GM19395 (cell line): Measurements from ENCODE around the gene APOA4.

ENCODE experiments used
- ATAC-seq: cut with Tn5 transposase; IDR thresholded peaks from one replicate; pipeline ENCODE4 v1.9.1; 2021; ENCODE audit warnings: mild to moderate bottlenecking, moderate library complexity; ENCODE audit not compliant: unreplicated experiment

Gene APOA4

DNA sequence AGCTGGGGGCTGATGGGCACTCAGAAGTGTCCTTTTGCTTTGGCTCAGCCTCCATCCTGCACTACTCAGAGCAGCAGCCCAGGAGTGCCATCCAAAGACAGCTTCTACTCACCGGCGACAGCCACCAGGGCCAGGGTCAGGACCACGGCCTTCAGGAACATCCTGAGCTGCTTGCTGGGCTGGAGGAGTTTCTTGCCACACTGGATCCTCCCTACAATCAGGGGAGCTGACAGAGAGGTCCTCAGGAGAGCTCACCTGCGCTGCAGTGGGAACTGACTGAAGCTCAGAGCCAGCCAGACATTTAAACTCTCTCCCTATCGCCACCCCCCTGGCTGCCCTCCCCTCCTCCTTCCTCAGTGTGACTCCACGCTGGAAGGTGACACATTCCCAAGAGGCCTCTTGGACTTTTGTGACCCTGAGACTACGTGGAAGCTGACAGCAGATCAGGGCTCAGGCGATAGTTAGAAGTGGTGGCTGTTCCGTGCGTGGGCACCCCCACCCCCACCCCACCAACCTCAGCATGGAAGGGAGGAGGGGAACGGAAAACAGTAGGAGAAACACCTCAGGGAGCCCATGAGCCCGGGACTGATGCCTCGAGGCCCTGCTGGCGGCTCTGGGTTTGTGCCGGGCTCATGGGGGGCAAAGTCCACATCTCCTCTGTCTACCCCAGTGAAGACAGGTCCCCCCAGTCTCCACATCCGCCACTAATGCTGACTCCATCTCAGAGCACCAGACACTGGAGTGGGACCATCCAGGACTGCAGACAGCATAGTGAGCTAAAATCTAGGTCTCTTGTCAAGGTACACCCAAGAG lies at the start of gene APOA4:
APOA4 (minus strand) TSS at position 274 of the 813 bp plus-strand sequence; CDS start at position 161, 113 bp downstream.
- no peak for ATAC-seq

DNA sequence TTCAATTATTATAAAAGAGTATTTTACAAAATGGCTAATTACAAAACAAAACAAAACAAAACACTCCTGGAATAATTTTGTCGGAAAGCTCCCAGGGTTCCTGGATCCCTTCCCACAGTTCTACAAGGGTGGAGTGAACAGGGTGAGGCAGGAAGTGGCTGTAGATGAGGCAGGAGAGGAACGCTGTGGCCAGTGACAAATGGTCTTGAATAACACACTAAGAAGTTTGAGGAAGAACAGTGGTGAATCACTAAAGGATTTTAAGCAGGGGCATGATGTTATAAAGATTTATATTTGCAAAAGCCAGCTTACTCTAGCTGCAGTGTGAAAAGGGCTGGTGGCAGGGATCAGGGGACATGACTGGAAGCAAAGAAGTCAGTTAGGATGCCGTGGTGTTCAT lies 48.1 kb upstream of the APOA4 start:
- no peak for ATAC-seq

DNA sequence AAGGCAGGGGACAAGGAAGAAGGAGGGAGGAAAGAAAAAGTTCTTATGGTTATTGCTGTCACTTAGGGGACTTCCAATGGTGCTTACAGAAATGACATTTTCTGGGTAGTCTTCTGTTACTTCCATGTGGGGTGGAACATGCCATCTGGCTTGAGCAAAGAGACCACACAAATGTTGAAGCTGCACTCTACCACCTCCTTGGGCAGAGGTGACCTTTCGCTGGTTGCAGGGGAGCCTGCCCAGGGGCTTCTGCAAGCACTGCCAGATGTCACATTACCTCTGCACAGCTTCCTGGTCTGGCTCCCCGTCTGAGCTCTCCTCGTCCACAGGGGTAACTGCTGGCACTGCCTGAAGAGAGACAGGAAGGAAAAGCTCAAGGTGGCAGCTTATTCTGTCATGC lies 47.0 kb upstream of the APOA4 start:
- ATAC-seq, result no peak

DNA sequence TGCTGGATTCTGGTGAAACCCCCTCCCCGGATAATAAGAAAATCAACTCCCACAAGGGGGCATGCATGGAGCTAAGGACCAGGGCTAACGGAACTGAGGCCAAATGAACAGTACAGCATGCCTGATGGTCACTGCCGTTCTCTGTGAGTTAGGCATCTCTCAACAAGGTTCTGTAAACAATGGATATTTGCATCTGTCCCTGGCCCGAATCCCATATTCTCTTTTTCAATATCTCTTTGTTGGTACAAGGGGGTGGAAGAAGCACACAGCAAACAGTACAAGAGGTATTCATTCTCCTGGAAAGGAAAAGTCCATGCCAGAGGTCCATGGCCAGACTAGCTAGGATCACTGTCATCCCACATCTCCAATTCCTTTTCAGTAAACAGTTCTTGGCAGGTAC lies 46.5 kb upstream of the APOA4 start:
- no peak for ATAC-seq

GRCh38 chr11:116868066-116868465 lies 45.0 kb upstream of the APOA4 start:
- no peak for ATAC-seq

DNA sequence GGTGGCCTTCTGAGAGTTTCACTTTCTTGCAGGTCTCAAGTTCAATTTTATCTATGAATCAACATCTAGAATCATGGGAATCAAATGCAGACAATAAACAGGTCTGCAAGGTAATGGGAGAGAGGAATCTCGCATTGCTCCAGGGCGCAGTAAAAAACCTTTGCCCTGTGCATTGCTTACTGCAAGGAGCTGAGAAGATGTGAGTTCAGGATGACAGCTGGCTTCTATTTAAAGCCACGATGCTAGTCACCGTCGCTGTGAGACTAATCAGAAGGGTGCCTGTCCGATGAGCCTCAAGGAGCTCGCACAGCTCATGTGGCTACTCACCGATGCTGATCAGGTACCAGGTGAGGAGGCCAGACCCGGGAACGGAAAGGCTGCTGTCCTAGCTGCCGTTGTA lies 44.5 kb upstream of the APOA4 start:
- ATAC-seq, result no peak

GRCh38 chr11:116866804-116867455 lies 43.8 kb upstream of the APOA4 start:
- ATAC-seq, result no peak

GRCh38 chr11:116865696-116866095 lies 42.6 kb upstream of the APOA4 start:
- no peak for ATAC-seq

GRCh38 chr11:116864531-116864930 lies 41.4 kb upstream of the APOA4 start:
- no peak for ATAC-seq

GRCh38 chr11:116862951-116863350 lies 39.8 kb upstream of the APOA4 start:
- no peak for ATAC-seq

- no peak for ATAC-seq
Observed at GRCh38 chr11:116862185-116862584, 39.1 kb upstream of the APOA4 start.

DNA sequence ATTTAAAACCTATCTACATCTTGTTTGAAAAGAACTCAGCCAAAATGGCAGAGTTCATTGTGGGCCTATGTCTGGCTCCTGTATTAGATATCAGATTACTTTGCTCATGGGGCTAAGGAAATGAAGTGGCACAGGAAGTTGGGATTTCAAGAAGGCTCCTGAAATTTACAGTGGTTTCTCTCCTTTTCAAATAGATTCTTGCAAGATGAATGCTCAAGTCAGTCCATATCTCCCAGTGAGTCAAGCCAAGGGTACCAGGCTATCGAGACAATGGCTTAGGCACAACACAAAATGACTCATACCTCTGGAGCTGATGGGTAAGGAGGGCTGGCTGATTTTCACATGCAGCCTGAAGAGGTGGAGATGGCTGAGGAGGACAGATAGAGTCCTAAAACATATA lies 38.4 kb upstream of the APOA4 start:
- no peak for ATAC-seq

- ATAC-seq, result no peak
Observed at GRCh38 chr11:116860303-116860702, 37.2 kb upstream of the APOA4 start.

- no peak for ATAC-seq
Observed at GRCh38 chr11:116859175-116859574, 36.1 kb upstream of the APOA4 start.

GRCh38 chr11:116857936-116858335 lies 34.8 kb upstream of the APOA4 start:
- no peak for ATAC-seq

- ATAC-seq, result no peak
Observed at GRCh38 chr11:116857316-116857715, 34.2 kb upstream of the APOA4 start.

DNA sequence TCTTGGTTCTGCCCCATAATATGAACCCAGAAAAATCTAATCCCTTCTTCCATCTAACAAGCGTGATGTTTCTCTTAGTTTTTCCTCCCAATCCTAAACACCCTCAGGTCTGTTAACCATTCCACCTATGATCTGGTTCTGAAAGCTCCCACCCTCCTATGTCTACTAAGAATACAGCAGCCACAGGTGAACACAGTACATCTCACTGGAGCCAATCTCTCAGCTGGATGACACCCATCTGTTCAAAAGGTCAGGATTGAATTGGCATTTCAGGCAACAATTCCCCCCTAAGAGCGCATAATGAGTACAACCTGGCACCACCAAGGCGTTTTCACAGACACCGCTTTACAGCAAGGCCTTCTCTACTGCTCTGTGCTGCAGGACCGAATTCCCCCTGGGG lies 33.3 kb upstream of the APOA4 start:
- no peak for ATAC-seq

GRCh38 chr11:116855413-116855812 lies 32.3 kb upstream of the APOA4 start:
- no peak for ATAC-seq

- ATAC-seq, result peak; percentile 95
Observed at GRCh38 chr11:116853461-116854073, 30.5 kb upstream of the APOA4 start.

GRCh38 chr11:116852261-116853031 lies 29.3 kb upstream of the APOA4 start:
- ATAC-seq, result no peak

DNA sequence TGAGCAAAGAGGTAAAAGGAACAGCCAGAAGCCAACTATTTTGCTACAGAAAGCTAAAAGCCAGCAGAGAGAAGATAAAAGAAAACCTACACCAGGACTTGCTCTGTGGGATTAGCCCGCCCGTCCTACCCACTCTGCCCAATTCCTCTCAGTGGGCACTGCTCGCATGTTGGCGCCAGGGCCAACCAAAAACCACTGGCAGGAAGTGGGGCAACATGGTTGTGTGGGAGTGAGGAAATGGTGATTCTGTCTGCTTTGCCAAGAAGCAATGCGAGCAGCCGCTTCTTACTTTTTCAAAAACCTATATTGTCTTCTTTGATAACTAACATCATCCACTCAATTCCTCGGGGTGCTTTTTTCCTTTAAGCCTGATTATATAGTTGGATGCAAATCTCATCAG lies 28.5 kb upstream of the APOA4 start:
- ATAC-seq, result no peak
